ENCODE results near the gene SLC24A3.

DNA sequence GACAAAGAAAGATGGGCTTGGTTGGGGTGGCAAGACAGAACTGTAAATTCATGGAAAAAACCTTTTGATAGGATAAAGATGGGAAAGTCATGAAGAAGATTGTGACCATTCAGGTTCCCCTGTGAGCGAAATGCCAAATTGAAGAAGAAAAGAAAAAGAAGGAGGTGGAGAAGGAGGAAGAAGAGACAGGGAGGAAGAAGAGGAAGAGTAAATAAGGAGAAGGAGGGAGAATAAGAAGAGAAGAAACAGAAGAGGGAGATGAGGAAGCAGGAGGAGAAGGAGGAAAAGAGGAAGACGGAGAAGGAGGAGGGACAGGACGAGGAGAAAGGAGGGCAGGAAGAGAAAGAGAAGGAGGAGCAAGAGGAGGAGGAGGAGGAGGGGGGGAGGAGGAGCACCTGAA lies 199.8 kb downstream of the SLC24A3 start:
- TF ChIP-seq CSDC2 (CRISPR knock-in tag; IDR thresholded peaks at IDR 0.05) (no peak), TOX (CRISPR knock-in tag; IDR thresholded peaks at IDR 0.05; ENCODE audit: borderline replicate concordance) (no peak), ZFP30 (CRISPR knock-in tag; IDR thresholded peaks at IDR 0.05) (no peak), ZNF8 (CRISPR knock-in tag; IDR thresholded peaks at IDR 0.05) (no peak), ZNF565 (CRISPR knock-in tag; conservative IDR thresholded peaks at IDR 0.05; ENCODE audit: low read depth) (no peak), SNAI2 (CRISPR knock-in tag; IDR thresholded peaks at IDR 0.05) (no peak), OSR1 (CRISPR knock-in tag; IDR thresholded peaks at IDR 0.05) (no peak), ZNF70 (CRISPR knock-in tag; IDR thresholded peaks at IDR 0.05) (no peak), ARNTL (CRISPR knock-in tag; IDR thresholded peaks at IDR 0.05; ENCODE audit: borderline replicate concordance, low read depth) (no peak)
- TF ChIP-seq, protein P1, sequence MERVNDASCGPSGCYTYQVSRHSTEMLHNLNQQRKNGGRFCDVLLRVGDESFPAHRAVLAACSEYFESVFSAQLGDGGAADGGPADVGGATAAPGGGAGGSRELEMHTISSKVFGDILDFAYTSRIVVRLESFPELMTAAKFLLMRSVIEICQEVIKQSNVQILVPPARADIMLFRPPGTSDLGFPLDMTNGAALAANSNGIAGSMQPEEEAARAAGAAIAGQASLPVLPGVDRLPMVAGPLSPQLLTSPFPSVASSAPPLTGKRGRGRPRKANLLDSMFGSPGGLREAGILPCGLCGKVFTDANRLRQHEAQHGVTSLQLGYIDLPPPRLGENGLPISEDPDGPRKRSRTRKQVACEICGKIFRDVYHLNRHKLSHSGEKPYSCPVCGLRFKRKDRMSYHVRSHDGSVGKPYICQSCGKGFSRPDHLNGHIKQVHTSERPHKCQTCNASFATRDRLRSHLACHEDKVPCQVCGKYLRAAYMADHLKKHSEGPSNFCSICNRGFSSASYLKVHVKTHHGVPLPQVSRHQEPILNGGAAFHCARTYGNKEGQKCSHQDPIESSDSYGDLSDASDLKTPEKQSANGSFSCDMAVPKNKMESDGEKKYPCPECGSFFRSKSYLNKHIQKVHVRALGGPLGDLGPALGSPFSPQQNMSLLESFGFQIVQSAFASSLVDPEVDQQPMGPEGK (CRISPR knock-in tag; IDR thresholded peaks at IDR 0.05; ENCODE audit: borderline replicate concordance), result no peak
- TF ChIP-seq, protein P2, sequence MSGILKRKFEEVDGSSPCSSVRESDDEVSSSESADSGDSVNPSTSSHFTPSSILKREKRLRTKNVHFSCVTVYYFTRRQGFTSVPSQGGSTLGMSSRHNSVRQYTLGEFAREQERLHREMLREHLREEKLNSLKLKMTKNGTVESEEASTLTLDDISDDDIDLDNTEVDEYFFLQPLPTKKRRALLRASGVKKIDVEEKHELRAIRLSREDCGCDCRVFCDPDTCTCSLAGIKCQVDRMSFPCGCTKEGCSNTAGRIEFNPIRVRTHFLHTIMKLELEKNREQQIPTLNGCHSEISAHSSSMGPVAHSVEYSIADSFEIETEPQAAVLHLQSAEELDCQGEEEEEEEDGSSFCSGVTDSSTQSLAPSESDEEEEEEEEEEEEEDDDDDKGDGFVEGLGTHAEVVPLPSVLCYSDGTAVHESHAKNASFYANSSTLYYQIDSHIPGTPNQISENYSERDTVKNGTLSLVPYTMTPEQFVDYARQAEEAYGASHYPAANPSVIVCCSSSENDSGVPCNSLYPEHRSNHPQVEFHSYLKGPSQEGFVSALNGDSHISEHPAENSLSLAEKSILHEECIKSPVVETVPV (CRISPR knock-in tag; IDR thresholded peaks at IDR 0.05), result no peak
- TF ChIP-seq, protein P3, sequence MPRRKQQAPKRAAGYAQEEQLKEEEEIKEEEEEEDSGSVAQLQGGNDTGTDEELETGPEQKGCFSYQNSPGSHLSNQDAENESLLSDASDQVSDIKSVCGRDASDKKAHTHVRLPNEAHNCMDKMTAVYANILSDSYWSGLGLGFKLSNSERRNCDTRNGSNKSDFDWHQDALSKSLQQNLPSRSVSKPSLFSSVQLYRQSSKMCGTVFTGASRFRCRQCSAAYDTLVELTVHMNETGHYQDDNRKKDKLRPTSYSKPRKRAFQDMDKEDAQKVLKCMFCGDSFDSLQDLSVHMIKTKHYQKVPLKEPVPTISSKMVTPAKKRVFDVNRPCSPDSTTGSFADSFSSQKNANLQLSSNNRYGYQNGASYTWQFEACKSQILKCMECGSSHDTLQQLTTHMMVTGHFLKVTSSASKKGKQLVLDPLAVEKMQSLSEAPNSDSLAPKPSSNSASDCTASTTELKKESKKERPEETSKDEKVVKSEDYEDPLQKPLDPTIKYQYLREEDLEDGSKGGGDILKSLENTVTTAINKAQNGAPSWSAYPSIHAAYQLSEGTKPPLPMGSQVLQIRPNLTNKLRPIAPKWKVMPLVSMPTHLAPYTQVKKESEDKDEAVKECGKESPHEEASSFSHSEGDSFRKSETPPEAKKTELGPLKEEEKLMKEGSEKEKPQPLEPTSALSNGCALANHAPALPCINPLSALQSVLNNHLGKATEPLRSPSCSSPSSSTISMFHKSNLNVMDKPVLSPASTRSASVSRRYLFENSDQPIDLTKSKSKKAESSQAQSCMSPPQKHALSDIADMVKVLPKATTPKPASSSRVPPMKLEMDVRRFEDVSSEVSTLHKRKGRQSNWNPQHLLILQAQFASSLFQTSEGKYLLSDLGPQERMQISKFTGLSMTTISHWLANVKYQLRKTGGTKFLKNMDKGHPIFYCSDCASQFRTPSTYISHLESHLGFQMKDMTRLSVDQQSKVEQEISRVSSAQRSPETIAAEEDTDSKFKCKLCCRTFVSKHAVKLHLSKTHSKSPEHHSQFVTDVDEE (CRISPR knock-in tag; IDR thresholded peaks at IDR 0.05), result no peak
